Measurements from ENCODE around the gene RELN. TPM values are rescaled to one million over a fixed set of nuclear protein-coding genes. Genes with fewer than 3 reads are reported as not detected.

RELN gene
- total RNA-seq, 1 experiment from 2014 or later, result 0.10 TPM

DNA sequence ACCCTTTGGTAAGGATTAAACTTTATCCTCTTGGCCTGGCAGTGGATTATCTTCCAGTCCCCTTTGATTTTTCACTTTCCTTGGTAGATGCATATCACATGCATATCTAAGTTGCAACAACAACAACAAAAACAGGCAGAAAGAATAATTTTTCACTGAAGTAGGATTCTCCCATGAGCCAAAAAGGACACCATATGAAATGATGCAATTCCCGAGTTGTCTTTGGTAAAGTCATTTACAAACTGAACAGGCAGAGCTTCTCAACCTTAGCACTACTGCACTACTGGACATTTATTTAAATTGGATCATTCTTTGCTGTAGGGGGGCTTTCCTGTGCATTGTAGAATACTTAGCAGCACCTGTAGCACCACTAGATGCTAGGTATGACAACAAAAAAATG is 195.0 kb downstream of the RELN start:
- no peak overlapping the region for H3K4me3 ChIP-seq (ENCODE audit: low read depth in 2 of 2, low read length in 2 of 2)
- in situ Hi-C loops (cut with HindIII; ENCODE audit: low pct_unique_long_range_greater_than_20kb, low sequenced_read_pairs) (no loop called here), intact Hi-C loops (cut with micrococcal nuclease; ENCODE audit: unreplicated experiment) (no loop called here)
- no TSS peak for BruUV-seq (replicated peaks)
- no peaks in the 10 kb centered on the region; the same call in 1 of the 2 replicates for H3K9me3 ChIP-seq (ENCODE audit: control insufficient read depth, insufficient read depth, low read depth, low read length)
- DNase-seq (ENCODE audit: low read depth, low spot score) (no peak), ATAC-seq (no peak)
- H3K4me1 ChIP-seq (ENCODE audit: control insufficient read depth, insufficient read depth, low read length), result no peaks in the 10 kb centered on the region
- TF ChIP-seq TCF7L2 (IDR thresholded peaks at IDR 0.05; ENCODE audit: low read depth, low read length), result no peak
- TF ChIP-seq CTCF (IDR thresholded peaks at IDR 0.05), result no peak
- TF ChIP-seq, protein P1, sequence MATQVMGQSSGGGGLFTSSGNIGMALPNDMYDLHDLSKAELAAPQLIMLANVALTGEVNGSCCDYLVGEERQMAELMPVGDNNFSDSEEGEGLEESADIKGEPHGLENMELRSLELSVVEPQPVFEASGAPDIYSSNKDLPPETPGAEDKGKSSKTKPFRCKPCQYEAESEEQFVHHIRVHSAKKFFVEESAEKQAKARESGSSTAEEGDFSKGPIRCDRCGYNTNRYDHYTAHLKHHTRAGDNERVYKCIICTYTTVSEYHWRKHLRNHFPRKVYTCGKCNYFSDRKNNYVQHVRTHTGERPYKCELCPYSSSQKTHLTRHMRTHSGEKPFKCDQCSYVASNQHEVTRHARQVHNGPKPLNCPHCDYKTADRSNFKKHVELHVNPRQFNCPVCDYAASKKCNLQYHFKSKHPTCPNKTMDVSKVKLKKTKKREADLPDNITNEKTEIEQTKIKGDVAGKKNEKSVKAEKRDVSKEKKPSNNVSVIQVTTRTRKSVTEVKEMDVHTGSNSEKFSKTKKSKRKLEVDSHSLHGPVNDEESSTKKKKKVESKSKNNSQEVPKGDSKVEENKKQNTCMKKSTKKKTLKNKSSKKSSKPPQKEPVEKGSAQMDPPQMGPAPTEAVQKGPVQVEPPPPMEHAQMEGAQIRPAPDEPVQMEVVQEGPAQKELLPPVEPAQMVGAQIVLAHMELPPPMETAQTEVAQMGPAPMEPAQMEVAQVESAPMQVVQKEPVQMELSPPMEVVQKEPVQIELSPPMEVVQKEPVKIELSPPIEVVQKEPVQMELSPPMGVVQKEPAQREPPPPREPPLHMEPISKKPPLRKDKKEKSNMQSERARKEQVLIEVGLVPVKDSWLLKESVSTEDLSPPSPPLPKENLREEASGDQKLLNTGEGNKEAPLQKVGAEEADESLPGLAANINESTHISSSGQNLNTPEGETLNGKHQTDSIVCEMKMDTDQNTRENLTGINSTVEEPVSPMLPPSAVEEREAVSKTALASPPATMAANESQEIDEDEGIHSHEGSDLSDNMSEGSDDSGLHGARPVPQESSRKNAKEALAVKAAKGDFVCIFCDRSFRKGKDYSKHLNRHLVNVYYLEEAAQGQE (IDR thresholded peaks at IDR 0.05; ENCODE audit: insufficient read depth in 1 of 2, low read depth in 2 of 2, low read length in 1 of 2), result no peak
- no peak for TF ChIP-seq POLR2AphosphoS5 (IDR thresholded peaks at IDR 0.05; ENCODE audit: low read depth, low read length)
- no peak for TF ChIP-seq SIN3A (IDR thresholded peaks at IDR 0.05; ENCODE audit: borderline replicate concordance, insufficient read depth, low read depth, low read length)
- H3K36me3 ChIP-seq (ENCODE audit: control insufficient read depth, insufficient read depth, low read length), result no peaks in the 10 kb centered on the region
- ChIA-PET CTCF (no interaction called here), POLR2A (no interaction called here)
- H3K27me3 ChIP-seq (ENCODE audit: control insufficient read depth, insufficient read depth, low read length), result no peaks in the 10 kb centered on the region
- no peak overlapping the region for H3K27ac ChIP-seq (ENCODE audit: low read length)

- Histone ChIP-seq H3K27me3 (ENCODE audit: control insufficient read depth, insufficient read depth, low read length) (no peaks in the 10 kb centered on the region), H3K9me3 (ENCODE audit: control insufficient read depth, insufficient read depth, low read depth, low read length) (no peaks in the 10 kb centered on the region; the same call in 1 of the 2 replicates), H3K4me3 (ENCODE audit: low read depth in 2 of 2, low read length in 2 of 2) (no peak overlapping the region), H3K4me1 (ENCODE audit: control insufficient read depth, insufficient read depth, low read length) (no peaks in the 10 kb centered on the region), H3K36me3 (ENCODE audit: control insufficient read depth, insufficient read depth, low read length) (no peaks in the 10 kb centered on the region), H3K27ac (ENCODE audit: low read length) (no peak overlapping the region)
- ATAC-seq (no peak), DNase-seq (ENCODE audit: low read depth, low spot score) (no peak)
- intact Hi-C loops (cut with micrococcal nuclease; ENCODE audit: unreplicated experiment) (no loop called here), in situ Hi-C loops (cut with HindIII; ENCODE audit: low pct_unique_long_range_greater_than_20kb, low sequenced_read_pairs) (no loop called here)
- CTCF ChIA-PET, result no interaction called here
- TF ChIP-seq TCF7L2 (IDR thresholded peaks at IDR 0.05; ENCODE audit: low read depth, low read length) (no peak), CTCF (IDR thresholded peaks at IDR 0.05) (no peak), SIN3A (IDR thresholded peaks at IDR 0.05; ENCODE audit: borderline replicate concordance, insufficient read depth, low read depth, low read length) (no peak), POLR2AphosphoS5 (IDR thresholded peaks at IDR 0.05; ENCODE audit: low read depth, low read length) (no peak)
- TF ChIP-seq, protein P1 (IDR thresholded peaks at IDR 0.05; ENCODE audit: insufficient read depth in 1 of 2, low read depth in 2 of 2, low read length in 1 of 2), result no peak
- POLR2A ChIA-PET, result interaction anchor here (0.6 kb wide), 1 partner anchor 74 kb away, joined by 4 read pairs; no protein-coding TSS in a partner anchor
- BruUV-seq (replicated peaks), result no TSS peak
These were observed 195.8 kb downstream of the RELN start for GRCh38 chr7:103793614-103794013.

All from Panc1 (cell line).